ENCODE measurements around the gene DENND1C. TPM values are rescaled to one million over a fixed set of nuclear protein-coding genes. Genes with fewer than 3 reads are reported as not detected.
"Not testable (repeated sequence)": the region's sequence is repeated elsewhere in the genome, so short reads cannot be mapped to it uniquely, and the experiment has no call there.

DENND1C gene
- total RNA-seq, 2 experiments from 2014 or later: 58.2 to 61.2 TPM

GRCh38 chr19:6431891-6432290 lies 49.7 kb downstream of the DENND1C start:
- no peak overlapping the region for H3K27ac Mint-ChIP-seq
- CTCF ChIA-PET: no interaction called here
- intact Hi-C loops (cut with micrococcal nuclease): no loop called here
- H3K9me3 Mint-ChIP-seq: no peaks in the 10 kb centered on the region
- no peak overlapping the region for H3K4me3 Mint-ChIP-seq
- no peaks in the 10 kb centered on the region for H3K36me3 Mint-ChIP-seq (ENCODE audit: low read depth)
- TF ChIP-seq, protein P1, sequence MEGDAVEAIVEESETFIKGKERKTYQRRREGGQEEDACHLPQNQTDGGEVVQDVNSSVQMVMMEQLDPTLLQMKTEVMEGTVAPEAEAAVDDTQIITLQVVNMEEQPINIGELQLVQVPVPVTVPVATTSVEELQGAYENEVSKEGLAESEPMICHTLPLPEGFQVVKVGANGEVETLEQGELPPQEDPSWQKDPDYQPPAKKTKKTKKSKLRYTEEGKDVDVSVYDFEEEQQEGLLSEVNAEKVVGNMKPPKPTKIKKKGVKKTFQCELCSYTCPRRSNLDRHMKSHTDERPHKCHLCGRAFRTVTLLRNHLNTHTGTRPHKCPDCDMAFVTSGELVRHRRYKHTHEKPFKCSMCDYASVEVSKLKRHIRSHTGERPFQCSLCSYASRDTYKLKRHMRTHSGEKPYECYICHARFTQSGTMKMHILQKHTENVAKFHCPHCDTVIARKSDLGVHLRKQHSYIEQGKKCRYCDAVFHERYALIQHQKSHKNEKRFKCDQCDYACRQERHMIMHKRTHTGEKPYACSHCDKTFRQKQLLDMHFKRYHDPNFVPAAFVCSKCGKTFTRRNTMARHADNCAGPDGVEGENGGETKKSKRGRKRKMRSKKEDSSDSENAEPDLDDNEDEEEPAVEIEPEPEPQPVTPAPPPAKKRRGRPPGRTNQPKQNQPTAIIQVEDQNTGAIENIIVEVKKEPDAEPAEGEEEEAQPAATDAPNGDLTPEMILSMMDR (IDR thresholded peaks at IDR 0.05): no peak
- DNase-seq (no peak), ATAC-seq (no peak)
- POLR2A ChIA-PET: no interaction called here
- no peaks in the 10 kb centered on the region for H3K27me3 Mint-ChIP-seq
- H3K4me1 Mint-ChIP-seq (ENCODE audit: low read depth): peaks cover 2% of the 10 kb centered on the region

GRCh38 chr19:6429419-6430221 lies 52.0 kb downstream of the DENND1C start:
- Mint-ChIP-seq H3K4me1 (ENCODE audit: low read depth) (peaks cover 11% of the 10 kb centered on the region), H3K36me3 (ENCODE audit: low read depth) (no peaks in the 10 kb centered on the region), H3K27ac (no peak overlapping the region), H3K4me3 (peak overlapping the region; percentile 58), H3K9me3 (peaks cover 4% of the 10 kb centered on the region), H3K27me3 (no peaks in the 10 kb centered on the region)
- TF ChIP-seq, protein P1 (IDR thresholded peaks at IDR 0.05): no peak
- POLR2A ChIA-PET: interaction anchor here (1.3 kb wide), 1 partner anchor 8 kb away, joined by 5 read pairs; no protein-coding TSS in a partner anchor
- CTCF ChIA-PET: no interaction called here
- intact Hi-C loops (cut with micrococcal nuclease): no loop called here
- ATAC-seq: no peak
- DNase-seq: no peak

GRCh38 chr19:6428692-6429418 lies 52.7 kb downstream of the DENND1C start:
- H3K27me3 Mint-ChIP-seq; H3K36me3 Mint-ChIP-seq (ENCODE audit: low read depth); CTCF ChIA-PET; H3K27ac Mint-ChIP-seq; ATAC-seq; DNase-seq; H3K4me3 Mint-ChIP-seq; intact Hi-C loops (cut with micrococcal nuclease); H3K9me3 Mint-ChIP-seq; POLR2A ChIA-PET: not testable (repeated sequence)
- H3K4me1 Mint-ChIP-seq (ENCODE audit: low read depth): peaks cover 11% of the 10 kb centered on the region

DNA sequence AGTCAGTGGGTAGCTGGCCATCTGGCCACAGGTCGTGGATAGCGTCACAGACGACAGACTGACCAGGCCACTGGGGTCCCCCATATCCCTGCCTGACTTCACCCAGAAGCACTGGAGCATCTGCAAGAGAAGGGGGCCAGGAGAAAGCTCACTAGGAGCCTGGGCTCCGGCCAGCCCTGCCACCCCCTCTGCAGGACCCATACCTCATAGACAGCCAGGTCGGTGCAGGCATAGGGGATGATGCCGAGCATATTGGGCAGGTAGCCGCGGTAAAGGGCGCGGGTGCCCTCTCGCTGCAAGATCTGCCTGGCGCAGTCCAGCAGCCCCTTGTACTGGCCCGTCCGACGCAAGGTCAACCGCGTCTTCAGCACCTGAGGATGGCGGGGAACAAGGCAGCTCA lies 54.5 kb downstream of the DENND1C start:
- intact Hi-C loops (cut with micrococcal nuclease): no loop called here
- H3K9me3 Mint-ChIP-seq: peaks cover 4% of the 10 kb centered on the region
- ChIA-PET CTCF (no interaction called here), POLR2A (no interaction called here)
- H3K4me3 Mint-ChIP-seq: no peak overlapping the region
- DNase-seq: no peak
- TF ChIP-seq, protein P1 (IDR thresholded peaks at IDR 0.05): no peak
- H3K27ac Mint-ChIP-seq: no peak overlapping the region
- H3K36me3 Mint-ChIP-seq (ENCODE audit: low read depth): peaks cover 18% of the 10 kb centered on the region
- ATAC-seq: no peak
- H3K4me1 Mint-ChIP-seq (ENCODE audit: low read depth): peaks cover 25% of the 10 kb centered on the region
- H3K27me3 Mint-ChIP-seq: no peaks in the 10 kb centered on the region

DNA sequence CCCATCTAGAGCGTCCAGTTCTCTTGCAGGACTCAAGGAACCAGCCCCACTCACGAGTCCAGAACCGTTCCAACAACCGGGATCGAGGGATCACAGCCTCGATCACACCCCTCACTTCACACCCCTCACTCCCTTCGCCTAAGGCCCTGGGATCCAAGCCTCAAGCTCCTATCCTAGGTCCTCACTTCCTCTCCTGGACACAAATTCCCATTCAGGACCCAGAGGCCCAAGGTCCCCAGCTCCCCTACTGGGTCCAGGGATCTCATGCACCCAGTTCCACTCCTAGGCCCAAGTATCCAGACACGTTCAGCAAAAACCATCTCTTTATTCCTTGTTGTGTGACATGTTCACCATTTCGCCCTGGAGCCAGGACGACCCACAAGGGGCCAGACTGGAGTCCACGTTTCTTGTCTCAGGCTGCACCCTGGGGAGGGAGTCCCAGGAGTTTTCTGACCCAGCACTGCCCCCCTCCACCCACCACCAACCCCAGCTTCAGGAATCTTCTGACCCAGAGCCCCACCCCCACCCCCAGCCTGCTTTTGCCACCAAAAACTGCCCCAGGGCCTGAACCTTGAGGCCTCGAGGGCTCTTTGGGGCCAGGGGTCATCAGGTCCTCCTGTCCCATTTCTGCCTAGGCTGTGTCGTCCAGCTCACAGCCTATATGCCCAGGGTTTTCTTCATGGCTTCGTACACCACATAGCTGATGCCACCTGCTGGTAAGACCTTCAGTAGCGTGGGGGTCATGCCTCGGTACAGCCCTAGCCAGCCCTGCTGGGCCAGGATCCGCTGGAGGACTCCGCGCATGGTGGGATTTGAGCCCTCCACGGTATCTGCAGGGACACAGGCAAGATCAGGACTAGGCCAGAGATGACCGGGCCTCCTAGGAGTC lies 55.6 kb downstream of the DENND1C start:
- peaks cover 31% of the 10 kb centered on the region for H3K4me1 Mint-ChIP-seq (ENCODE audit: low read depth)
- H3K27me3 Mint-ChIP-seq: no peaks in the 10 kb centered on the region
- intact Hi-C loops (cut with micrococcal nuclease): no loop called here
- H3K9me3 Mint-ChIP-seq: peaks cover 4% of the 10 kb centered on the region
- POLR2A ChIA-PET: interaction anchor here (0.6 to 3.2 kb wide), 9 partner anchors 10 to 397 kb away, joined by 3 to 10 read pairs (median 4); partner anchors contain the start of gene DENND1C
- H3K36me3 Mint-ChIP-seq (ENCODE audit: low read depth): peaks cover 24% of the 10 kb centered on the region
- H3K27ac Mint-ChIP-seq: peak overlapping the region; percentile 95
- H3K4me3 Mint-ChIP-seq: peak overlapping the region; percentile 72
- ATAC-seq: no peak
- TF ChIP-seq, protein P1 (IDR thresholded peaks at IDR 0.05): no peak
- peak; percentile 37 for DNase-seq
- CTCF ChIA-PET: interaction anchor here (1.2 kb wide), 2 partner anchors 208 to 377 kb away, joined by 3 read pairs; no protein-coding TSS in a partner anchor

Data from activated CD8-positive, alpha-beta T cell treated with anti-CD3 and anti-CD28 coated beads for 36 hours (primary cell).